GM12865 (cell line): Measurements from ENCODE around the gene TNFRSF21.
A peak's percentile ranks its signal among the peaks of the same experiment; 100 is the strongest.
"Not testable (repeated sequence)": the region's sequence is repeated elsewhere in the genome, so short reads cannot be mapped to it uniquely, and the experiment has no call there.

Source experiments
- DNase-seq: peaks from one replicate; pipeline ENCODE4 v3.0.0; 2010; ENCODE audit warnings: low read depth
- H3K4me3 ChIP-seq: 2 replicates; pipeline ENCODE4 v1.5.1; 2011; ENCODE audit warnings: mild to moderate bottlenecking, low read depth, low read length, control low read depth
- TF ChIP-seq, protein P1 (sequence below): IDR thresholded peaks from 2 replicates; pipeline ENCODE4 v1.5.1; 2011; ENCODE audit warnings: low read length, control low read depth, low read depth, inconsistent platforms; ENCODE audit not compliant: insufficient read depth; ENCODE audit errors: missing control alignments

Gene TNFRSF21

DNA sequence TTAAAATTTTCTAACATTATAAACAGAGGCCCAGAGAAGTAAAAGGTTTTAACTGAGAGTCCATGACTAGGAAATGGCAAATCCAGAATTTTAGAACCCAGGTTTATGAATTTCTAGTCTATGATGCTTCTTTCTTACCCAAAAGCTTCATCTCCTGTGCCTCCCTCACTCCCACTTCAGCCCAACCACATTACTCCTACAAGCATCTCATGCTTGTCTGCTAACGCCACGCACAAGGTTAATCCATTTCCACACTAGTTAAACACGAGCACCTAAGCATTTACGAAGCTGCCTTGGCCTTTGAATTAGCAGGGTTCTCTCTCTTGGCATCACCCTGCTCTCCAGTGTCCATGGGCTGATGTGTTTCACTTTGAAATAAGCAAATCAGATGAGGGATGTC is 32.0 kb downstream of the TNFRSF21 start:
- TF ChIP-seq, protein P1, sequence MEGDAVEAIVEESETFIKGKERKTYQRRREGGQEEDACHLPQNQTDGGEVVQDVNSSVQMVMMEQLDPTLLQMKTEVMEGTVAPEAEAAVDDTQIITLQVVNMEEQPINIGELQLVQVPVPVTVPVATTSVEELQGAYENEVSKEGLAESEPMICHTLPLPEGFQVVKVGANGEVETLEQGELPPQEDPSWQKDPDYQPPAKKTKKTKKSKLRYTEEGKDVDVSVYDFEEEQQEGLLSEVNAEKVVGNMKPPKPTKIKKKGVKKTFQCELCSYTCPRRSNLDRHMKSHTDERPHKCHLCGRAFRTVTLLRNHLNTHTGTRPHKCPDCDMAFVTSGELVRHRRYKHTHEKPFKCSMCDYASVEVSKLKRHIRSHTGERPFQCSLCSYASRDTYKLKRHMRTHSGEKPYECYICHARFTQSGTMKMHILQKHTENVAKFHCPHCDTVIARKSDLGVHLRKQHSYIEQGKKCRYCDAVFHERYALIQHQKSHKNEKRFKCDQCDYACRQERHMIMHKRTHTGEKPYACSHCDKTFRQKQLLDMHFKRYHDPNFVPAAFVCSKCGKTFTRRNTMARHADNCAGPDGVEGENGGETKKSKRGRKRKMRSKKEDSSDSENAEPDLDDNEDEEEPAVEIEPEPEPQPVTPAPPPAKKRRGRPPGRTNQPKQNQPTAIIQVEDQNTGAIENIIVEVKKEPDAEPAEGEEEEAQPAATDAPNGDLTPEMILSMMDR = no peak
- no peak overlapping the region for H3K4me3 ChIP-seq
- no peak for DNase-seq

DNA sequence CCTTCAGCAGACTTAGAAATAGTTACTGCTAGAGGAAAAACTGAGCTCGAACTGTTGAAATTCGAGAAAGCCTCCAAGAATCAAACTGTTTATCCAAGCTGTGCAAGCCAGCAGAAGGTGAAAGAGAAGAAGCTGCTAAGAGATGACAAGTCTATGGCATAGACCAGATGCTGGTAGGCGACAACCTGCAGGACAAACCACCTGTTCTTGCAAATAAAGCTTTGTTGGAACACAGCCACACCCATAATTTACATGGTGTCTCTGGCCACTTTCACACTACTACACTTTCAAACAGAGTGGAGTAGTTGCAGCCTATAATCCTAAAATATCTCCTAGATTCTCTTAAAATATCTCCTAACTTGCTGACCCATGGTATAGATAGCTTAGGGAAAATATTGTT is 33.3 kb downstream of the TNFRSF21 start:
- peak; percentile 9 for DNase-seq
- TF ChIP-seq, protein P1 = no peak
- no peak overlapping the region for H3K4me3 ChIP-seq

DNA sequence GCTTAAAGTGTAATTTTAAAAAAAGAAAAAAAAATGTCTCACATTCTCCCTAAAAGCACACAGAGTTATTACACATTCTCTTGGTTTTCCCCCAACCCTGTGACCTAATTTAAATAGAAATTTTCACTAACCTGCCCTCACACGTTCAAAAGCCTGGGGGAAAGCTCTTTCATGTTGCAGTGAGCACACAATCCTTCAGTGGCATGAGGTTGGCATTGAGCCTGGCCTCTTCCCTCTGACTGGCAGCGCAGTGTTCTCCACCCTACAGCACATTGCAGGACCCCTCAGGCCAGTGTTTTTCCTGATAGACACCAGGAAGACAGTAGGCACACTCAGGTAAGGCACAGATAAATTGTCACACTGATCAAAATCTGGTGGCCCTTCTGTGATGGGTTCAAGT is 34.1 kb downstream of the TNFRSF21 start:
- TF ChIP-seq, protein P1 = no peak
- DNase-seq = no peak
- no peak overlapping the region for H3K4me3 ChIP-seq

DNA sequence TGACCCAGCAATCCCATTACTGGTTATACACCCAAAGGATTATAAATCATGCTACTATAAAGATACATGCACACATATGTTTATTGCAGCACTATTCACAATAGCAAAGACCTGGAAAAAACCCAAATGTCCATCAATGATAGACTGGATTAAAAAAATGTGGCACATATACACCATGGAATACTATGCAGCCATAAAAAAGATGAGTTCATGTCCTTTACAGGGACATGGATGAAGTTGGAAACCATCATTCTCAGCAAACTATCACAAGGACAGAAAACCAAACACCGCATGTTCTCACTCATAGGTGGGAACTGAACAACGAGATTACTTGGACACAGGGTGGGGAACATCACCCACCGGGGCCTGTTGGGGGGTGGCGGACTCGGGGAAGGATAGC is 34.6 kb downstream of the TNFRSF21 start:
- not testable (repeated sequence) for H3K4me3 ChIP-seq, DNase-seq

DNA sequence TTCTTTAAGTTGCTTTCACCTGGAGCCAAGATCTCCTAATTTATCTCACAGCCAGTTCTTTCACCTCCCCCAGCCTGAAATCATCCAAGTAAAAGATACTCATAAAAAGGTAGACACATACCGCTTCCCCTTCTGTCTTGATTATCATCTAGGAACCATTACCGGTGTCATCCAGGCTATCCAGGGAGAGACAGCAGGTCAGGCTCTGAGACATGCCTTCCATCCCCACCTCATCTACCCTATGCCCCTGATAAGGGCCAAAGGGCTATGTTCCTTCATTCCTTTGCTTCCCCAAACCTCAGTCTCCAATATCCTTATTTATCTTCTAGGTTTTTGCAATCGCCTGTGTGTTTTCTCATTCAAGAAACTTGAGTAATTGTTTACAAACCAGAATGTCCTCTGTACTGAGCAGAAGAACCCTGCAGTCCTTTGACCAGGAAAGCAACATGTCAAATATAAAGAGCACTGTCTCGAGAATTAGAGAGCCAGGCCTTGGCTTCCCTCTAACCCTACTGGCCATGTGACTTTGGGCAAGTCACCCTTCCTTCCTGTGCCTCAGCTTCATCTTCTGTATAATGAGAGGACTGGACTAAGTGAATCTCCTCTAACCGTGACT is 41.0 kb downstream of the TNFRSF21 start:
- TF ChIP-seq, protein P1 = no peak
- H3K4me3 ChIP-seq = no peak overlapping the region
- no peak for DNase-seq

DNA sequence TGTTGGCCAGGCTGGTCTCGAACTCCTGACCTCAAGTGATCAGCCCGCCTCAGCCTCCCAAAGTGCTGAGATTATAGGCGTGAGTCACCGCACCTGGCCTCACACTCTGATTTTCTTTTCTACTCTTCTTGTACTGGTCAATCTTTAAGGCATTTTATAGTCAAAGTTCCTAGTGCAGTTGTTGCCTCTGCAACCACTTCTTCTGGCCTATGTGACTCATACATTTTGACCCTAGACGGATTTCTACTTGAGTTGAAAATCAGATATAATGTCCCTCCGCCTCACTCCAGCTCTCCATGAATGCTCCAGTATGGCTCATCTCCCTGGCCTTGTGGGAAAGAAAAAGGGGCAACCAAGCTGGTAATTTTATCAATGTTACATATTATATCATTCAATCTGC is 42.4 kb downstream of the TNFRSF21 start:
- TF ChIP-seq, protein P1 = no peak
- H3K4me3 ChIP-seq = no peak overlapping the region
- no peak for DNase-seq

DNA sequence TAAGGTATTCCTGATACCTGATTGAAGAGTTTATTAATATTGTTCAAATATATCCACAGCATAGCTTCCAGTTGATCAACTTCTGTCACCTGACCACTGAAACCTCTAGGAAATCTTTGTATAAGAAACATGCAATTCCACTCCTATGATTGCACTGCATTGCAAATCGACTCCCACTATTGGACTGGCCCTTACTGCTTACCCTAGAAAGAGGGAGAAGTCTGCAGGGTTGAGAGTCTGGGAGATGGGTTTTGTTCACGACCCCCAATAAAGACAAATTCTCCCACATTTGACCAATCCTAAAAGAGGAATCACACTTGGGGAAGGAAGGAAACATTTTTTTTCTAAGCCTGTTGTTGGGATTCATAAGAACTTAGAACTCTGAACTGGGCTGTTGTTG is 43.7 kb downstream of the TNFRSF21 start:
- TF ChIP-seq, protein P1 = no peak
- DNase-seq = no peak
- no peak overlapping the region for H3K4me3 ChIP-seq
